ENCODE results near the gene CADM2. TPM values are rescaled to one million over a fixed set of nuclear protein-coding genes. Genes with fewer than 3 reads are reported as not detected.

The CADM2 gene
- total and polyA plus RNA-seq, 12 donors = 0.10 to 12.6 (median 2.2) TPM

DNA sequence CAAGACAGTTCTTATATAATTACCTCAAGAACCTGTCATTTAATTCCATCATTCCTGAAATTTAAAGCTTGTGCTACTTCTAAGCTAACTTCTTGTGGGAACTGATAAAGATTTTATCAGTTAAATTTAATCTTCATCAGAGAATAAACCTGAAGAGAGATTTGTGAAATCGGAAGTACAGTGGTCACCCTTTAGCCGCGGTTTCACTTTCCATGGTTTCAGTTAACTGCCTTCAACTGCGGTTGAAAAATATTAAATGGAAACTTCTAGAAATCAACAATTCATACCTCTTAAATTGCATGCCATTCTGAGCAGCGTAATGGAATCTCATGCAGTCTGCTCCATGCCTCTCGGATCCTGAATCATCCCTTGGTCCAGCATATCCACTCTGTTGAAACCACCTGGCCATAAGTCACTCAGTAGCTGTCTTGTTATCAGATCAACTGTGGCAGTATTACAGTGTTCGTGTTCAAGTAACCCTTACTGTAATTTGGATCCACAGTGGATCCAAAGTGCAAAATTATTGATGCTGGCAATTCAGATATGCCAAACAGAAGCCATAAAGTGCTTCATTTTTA, 626.1 kb downstream of the CADM2 start:
- no peak for DNase-seq
- Histone ChIP-seq H3K27ac (no peak overlapping the region), H3K9me3 (replicated peaks in 1 of 3) (no peaks in the 10 kb centered on the region), H3K36me3 (replicated peaks in 1 of 2) (no peaks in the 10 kb centered on the region), H3K27me3 (no peaks in the 10 kb centered on the region), H3K4me3 (no peak overlapping the region), H3K4me1 (replicated peaks in 1 of 2) (no peaks in the 10 kb centered on the region)
- intact Hi-C loops (cut with DNase I) = no loop called here
- TF ChIP-seq, protein P1, sequence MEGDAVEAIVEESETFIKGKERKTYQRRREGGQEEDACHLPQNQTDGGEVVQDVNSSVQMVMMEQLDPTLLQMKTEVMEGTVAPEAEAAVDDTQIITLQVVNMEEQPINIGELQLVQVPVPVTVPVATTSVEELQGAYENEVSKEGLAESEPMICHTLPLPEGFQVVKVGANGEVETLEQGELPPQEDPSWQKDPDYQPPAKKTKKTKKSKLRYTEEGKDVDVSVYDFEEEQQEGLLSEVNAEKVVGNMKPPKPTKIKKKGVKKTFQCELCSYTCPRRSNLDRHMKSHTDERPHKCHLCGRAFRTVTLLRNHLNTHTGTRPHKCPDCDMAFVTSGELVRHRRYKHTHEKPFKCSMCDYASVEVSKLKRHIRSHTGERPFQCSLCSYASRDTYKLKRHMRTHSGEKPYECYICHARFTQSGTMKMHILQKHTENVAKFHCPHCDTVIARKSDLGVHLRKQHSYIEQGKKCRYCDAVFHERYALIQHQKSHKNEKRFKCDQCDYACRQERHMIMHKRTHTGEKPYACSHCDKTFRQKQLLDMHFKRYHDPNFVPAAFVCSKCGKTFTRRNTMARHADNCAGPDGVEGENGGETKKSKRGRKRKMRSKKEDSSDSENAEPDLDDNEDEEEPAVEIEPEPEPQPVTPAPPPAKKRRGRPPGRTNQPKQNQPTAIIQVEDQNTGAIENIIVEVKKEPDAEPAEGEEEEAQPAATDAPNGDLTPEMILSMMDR (IDR thresholded peaks at IDR 0.05) = no peak
- no peak for TF ChIP-seq POLR2A (IDR thresholded peaks at IDR 0.05)
- 79 to 87% (median 82%) methylated on average over 7 of the region's 7 CpGs for WGBS, 4 donors

DNA sequence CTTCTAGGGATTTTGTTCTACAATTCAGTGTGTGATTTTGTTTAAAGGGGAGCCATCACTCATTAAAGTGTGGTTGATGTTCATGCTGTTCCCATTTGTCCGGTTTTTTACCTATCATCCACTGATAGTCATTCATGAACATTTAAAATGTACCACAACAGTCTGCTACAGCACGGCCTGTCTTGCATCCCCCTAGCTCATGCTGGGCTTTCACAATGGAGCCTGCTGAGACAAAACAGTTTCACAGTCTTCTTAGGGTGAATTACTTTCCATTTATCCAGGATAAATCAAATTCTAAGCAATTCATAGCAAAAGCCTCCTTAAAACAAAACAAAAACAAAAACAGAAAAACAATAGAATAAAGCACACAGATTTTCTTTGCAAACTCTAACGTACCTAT, 627.2 kb downstream of the CADM2 start:
- Histone ChIP-seq H3K4me1 (replicated peaks in 1 of 2) (no peaks in the 10 kb centered on the region), H3K4me3 (no peak overlapping the region), H3K36me3 (replicated peaks in 1 of 2) (no peaks in the 10 kb centered on the region), H3K27ac (no peak overlapping the region), H3K27me3 (no peaks in the 10 kb centered on the region), H3K9me3 (replicated peaks in 1 of 3) (no peaks in the 10 kb centered on the region)
- DNase-seq = no peak
- intact Hi-C loops (cut with DNase I) = no loop called here
- WGBS, 4 donors = 52 to 77% (median 70%) methylated on average over 3 of the region's 3 CpGs
- no peak for TF ChIP-seq POLR2A (IDR thresholded peaks at IDR 0.05)
- TF ChIP-seq, protein P1 (IDR thresholded peaks at IDR 0.05) = no peak

DNA sequence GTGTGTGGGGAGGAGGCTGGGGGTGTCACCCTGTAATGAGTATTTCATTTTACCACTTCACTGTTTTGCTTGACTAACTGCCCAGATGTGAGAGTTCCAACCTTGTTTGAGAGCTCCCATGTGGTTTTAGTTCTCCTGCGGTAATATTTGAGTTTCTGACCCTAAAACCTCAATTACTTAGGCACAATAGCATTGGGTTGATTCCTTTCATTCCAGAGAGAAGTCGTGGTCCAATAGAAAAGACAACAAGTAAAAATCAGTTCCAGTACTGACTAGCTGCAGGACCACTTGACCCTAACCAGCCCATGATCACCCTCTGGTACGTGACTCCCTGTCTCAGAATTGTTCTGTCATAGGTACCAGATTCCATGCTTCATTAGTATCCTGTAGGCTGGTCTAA, 630.4 kb downstream of the CADM2 start:
- TF ChIP-seq POLR2A (IDR thresholded peaks at IDR 0.05) = no peak
- TF ChIP-seq, protein P1 (IDR thresholded peaks at IDR 0.05) = no peak
- H3K36me3 ChIP-seq (replicated peaks in 1 of 2) = no peaks in the 10 kb centered on the region
- intact Hi-C loops (cut with DNase I) = no loop called here
- H3K27me3 ChIP-seq = no peaks in the 10 kb centered on the region
- H3K4me1 ChIP-seq (replicated peaks in 1 of 2) = no peaks in the 10 kb centered on the region
- H3K4me3 ChIP-seq = no peak overlapping the region
- H3K27ac ChIP-seq = no peak overlapping the region
- WGBS, 4 donors = 56 to 63% (median 59%) methylated on average over 3 of the region's 3 CpGs
- DNase-seq = no peak
- H3K9me3 ChIP-seq (replicated peaks in 1 of 3) = no peaks in the 10 kb centered on the region

GRCh38 chr3:85591451-85591850, 632.7 kb downstream of the CADM2 start:
- Histone ChIP-seq H3K4me1 (replicated peaks in 1 of 2) (no peaks in the 10 kb centered on the region), H3K27ac (no peak overlapping the region), H3K27me3 (no peaks in the 10 kb centered on the region), H3K4me3 (no peak overlapping the region), H3K9me3 (replicated peaks in 1 of 3) (no peaks in the 10 kb centered on the region), H3K36me3 (replicated peaks in 1 of 2) (no peaks in the 10 kb centered on the region)
- no peak for DNase-seq
- 56 to 70% (median 64%) methylated on average over 2 of the region's 2 CpGs for whole genome bisulfite sequencing, 4 donors
- no peak for TF ChIP-seq POLR2A (IDR thresholded peaks at IDR 0.05)
- TF ChIP-seq, protein P1 (IDR thresholded peaks at IDR 0.05) = no peak
- intact Hi-C loops (cut with DNase I) = no loop called here

Data from adrenal gland (tissue), 12 donors.